ENCODE results near the gene ZNHIT6. TPM values are rescaled to one million over a fixed set of nuclear protein-coding genes. Genes with fewer than 3 reads are reported as not detected.
A peak's percentile ranks its signal among the peaks of the same experiment; 100 is the strongest.

The ZNHIT6 gene
- total RNA-seq, 3 donors from 2014 or later: 8.8 to 16.5 (median 10.5) TPM

GRCh38 chr1:85638412-85638811 is 69.8 kb downstream of the ZNHIT6 start:
- Histone ChIP-seq H3K4me3 (no peak overlapping the region), H3K9me3 (peaks cover 19% of the 10 kb centered on the region), H3K36me3 (ENCODE audit: low read depth) (no peaks in the 10 kb centered on the region), H3K4me1 (ENCODE audit: low read depth) (no peaks in the 10 kb centered on the region)
- ATAC-seq (no peak), DNase-seq (no peak)
- TF ChIP-seq, protein P1, sequence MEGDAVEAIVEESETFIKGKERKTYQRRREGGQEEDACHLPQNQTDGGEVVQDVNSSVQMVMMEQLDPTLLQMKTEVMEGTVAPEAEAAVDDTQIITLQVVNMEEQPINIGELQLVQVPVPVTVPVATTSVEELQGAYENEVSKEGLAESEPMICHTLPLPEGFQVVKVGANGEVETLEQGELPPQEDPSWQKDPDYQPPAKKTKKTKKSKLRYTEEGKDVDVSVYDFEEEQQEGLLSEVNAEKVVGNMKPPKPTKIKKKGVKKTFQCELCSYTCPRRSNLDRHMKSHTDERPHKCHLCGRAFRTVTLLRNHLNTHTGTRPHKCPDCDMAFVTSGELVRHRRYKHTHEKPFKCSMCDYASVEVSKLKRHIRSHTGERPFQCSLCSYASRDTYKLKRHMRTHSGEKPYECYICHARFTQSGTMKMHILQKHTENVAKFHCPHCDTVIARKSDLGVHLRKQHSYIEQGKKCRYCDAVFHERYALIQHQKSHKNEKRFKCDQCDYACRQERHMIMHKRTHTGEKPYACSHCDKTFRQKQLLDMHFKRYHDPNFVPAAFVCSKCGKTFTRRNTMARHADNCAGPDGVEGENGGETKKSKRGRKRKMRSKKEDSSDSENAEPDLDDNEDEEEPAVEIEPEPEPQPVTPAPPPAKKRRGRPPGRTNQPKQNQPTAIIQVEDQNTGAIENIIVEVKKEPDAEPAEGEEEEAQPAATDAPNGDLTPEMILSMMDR (IDR thresholded peaks at IDR 0.05): no peak
- intact Hi-C loops (cut with DNase I, micrococcal nuclease): no loop called here

- Histone ChIP-seq H3K9me3 (no peaks in the 10 kb centered on the region), H3K4me3 (no peak overlapping the region), H3K36me3 (ENCODE audit: low read depth) (no peaks in the 10 kb centered on the region), H3K4me1 (ENCODE audit: low read depth) (peaks cover 4% of the 10 kb centered on the region)
- TF ChIP-seq, protein P1 (IDR thresholded peaks at IDR 0.05): no peak
- DNase-seq (no peak), ATAC-seq (no peak)
- intact Hi-C loops (cut with DNase I, micrococcal nuclease): no loop called here
These were observed 77.7 kb downstream of the ZNHIT6 start for GRCh38 chr1:85630493-85630892.

GRCh38 chr1:85629532-85629920 is 78.7 kb downstream of the ZNHIT6 start:
- ATAC-seq (no peak), DNase-seq (no peak)
- Histone ChIP-seq H3K4me1 (ENCODE audit: low read depth) (peaks cover 4% of the 10 kb centered on the region), H3K9me3 (no peaks in the 10 kb centered on the region), H3K36me3 (ENCODE audit: low read depth) (no peaks in the 10 kb centered on the region), H3K4me3 (no peak overlapping the region)
- TF ChIP-seq, protein P1 (IDR thresholded peaks at IDR 0.05): no peak
- intact Hi-C loops (cut with DNase I, micrococcal nuclease): no loop called here

GRCh38 chr1:85628791-85629531 is 79.3 kb downstream of the ZNHIT6 start:
- Histone ChIP-seq H3K4me3 (no peak overlapping the region), H3K9me3 (no peaks in the 10 kb centered on the region), H3K36me3 (ENCODE audit: low read depth) (no peaks in the 10 kb centered on the region), H3K4me1 (ENCODE audit: low read depth) (peaks cover 4% of the 10 kb centered on the region)
- ATAC-seq: peak; percentile 84
- TF ChIP-seq, protein P1 (IDR thresholded peaks at IDR 0.05): no peak
- intact Hi-C loops (cut with DNase I, micrococcal nuclease): no loop called here
- peak in 2 of 3 donors; percentile 55 to 56 for DNase-seq

GRCh38 chr1:85626818-85627217 is 81.4 kb downstream of the ZNHIT6 start:
- no peak for ATAC-seq
- Histone ChIP-seq H3K4me1 (ENCODE audit: low read depth) (peaks cover 4% of the 10 kb centered on the region), H3K9me3 (peaks cover 11% of the 10 kb centered on the region), H3K4me3 (no peak overlapping the region), H3K36me3 (ENCODE audit: low read depth) (no peaks in the 10 kb centered on the region)
- intact Hi-C loops (cut with DNase I, micrococcal nuclease): no loop called here
- TF ChIP-seq, protein P1 (IDR thresholded peaks at IDR 0.05): no peak
- DNase-seq: no peak

Measured in mucosa of descending colon (tissue), 3 donors.